Activated T-cell treated with anti-CD3 and anti-CD28 coated beads for 48 hours (primary cell): Measurements from ENCODE around the gene OR8D2.

Experiments used
- DNase-seq: peaks from one replicate; pipeline ENCODE4 v3.0.0-alpha.2; 2020; ENCODE audit warnings: low read depth

Gene OR8D2, protein sequence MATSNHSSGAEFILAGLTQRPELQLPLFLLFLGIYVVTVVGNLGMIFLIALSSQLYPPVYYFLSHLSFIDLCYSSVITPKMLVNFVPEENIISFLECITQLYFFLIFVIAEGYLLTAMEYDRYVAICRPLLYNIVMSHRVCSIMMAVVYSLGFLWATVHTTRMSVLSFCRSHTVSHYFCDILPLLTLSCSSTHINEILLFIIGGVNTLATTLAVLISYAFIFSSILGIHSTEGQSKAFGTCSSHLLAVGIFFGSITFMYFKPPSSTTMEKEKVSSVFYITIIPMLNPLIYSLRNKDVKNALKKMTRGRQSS

DNA sequence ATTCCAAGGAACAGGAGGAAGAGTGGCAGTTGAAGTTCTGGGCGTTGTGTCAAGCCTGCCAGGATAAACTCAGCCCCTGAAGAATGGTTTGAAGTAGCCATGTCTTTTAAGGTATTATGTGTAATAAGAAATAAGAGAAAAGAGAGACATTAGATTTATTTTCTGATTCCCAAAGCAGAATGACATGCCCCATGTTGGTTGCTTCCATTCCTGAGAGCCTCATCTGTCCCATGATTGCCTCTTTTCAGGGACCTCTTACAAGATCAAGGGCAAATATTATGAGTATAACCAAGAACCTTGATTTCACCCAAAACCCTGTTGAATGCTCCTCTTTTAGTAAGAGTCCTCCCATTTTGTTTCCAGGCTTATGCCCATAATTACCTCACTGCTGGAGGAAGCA is at the start of gene OR8D2:
TSS of gene OR8D2 (minus strand) at position 101 of the 400 bp plus-strand sequence. CDS start at position 101, 0 bp downstream.
- DNase-seq, result no peak

DNA sequence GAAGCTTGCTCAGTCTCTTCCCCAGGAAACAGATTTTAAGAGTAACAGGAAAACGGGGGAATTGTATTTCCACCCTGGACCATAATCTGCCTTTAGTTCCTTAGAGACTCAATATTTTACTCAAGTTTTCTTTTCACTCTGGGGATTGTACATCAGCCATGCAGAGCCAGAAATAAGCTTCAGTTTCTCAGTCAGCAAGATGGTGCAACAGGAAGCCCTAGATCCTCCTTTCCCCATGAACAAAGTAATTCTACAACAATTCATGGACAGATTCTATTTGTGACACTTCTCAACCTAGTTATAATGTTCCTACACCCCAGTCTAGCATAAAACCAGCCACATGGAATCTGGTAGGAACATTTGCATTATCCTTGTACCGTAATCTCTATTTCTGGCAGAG is 39.6 kb upstream of the OR8D2 start:
- DNase-seq, result no peak

DNA sequence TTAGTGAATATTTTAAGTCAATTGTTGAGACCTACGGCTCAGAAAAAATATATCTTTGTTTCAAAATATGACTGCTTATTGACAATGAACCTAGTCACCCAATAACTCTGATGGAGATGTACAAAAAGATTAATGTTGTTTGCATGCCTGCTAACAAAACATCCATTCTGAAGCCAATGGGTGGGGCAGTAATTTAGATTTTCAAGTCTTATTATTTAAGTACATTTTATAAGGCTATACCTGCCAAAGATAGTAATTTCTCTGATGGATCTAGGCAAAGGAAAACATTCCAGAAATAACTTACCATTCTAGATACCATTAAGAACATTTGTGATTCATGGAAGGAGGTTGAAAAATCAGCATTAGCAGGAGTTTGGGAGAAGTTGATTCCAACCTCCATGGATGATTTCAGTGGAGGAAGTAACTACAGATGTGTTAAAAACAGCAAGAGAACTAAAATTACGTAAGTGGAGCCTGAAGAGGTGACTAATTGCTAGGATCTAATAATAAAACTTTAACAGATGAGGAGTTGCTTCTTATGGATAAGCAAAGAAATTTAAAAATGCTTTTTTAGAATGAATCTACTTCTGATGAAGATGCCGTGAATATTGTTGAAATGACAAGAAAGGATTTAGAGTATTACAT is 26.4 kb upstream of the OR8D2 start:
- DNase-seq, result no peak

DNA sequence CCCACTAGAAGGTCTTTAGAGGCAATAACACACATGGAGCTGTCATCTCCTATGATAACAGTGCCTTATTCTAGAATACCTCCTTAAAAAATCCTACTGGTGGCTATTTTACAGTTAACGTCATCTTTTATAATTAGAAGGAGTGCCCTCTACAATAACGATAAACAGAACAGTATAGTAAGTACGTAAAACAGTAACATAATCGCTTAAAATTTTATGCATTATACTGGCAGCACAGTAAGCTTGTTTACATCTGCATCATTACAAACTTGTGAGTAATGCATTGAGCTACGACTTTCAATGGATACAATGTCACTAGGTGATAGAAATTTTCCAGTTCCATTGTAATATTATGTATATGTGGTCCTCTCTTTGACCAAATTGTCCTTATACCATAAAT is 24.3 kb upstream of the OR8D2 start:
- no peak for DNase-seq

DNA sequence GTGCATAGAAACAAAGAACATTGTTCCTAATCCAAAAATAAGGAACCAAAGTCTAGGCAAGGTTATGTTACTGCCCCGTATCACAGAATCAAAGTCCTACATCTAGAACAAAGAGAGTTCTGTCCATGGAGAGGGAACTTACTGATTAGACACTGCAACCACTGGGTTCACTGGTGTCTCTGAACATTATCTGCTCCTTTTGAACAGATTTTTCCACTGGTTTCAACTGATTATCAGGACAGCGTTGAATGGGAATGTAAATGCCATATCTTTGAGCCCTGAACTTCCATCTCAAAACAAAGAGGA is 20.1 kb upstream of the OR8D2 start:
- no peak for DNase-seq

DNA sequence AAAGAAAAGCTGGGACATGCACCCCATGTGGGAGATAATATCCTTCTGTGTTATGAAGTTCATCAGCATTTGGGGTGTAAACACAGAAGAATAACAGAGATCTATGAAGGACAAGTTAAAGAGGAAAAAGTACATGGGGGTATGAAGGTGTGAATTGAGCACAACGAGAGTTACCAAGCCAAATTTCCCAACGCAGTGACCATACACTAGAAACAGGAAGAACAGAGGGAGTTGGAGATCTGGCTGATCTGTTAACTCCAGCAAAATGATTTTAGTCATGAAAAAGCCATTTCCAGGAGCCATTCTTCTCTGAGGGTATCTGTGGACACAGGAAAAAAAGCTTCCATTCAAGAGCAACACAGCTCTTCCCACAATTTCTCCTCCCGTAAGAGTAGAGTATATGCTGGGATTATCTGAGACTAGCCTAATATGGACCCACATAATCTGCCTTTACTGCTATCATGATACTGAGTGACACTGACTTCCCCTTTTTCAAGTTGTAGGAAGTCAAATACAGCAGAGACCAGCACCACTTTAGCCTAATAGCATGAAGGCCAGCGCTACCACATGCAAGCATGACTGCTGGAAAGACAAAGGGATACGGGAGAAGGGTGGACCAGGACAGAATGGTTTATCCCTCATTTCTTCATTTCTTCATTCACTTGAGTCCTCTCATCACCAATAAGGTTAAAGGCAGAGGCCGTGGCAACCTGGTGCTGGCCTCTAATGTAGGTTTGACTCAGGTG is 19.6 kb upstream of the OR8D2 start:
- DNase-seq, result no peak

DNA sequence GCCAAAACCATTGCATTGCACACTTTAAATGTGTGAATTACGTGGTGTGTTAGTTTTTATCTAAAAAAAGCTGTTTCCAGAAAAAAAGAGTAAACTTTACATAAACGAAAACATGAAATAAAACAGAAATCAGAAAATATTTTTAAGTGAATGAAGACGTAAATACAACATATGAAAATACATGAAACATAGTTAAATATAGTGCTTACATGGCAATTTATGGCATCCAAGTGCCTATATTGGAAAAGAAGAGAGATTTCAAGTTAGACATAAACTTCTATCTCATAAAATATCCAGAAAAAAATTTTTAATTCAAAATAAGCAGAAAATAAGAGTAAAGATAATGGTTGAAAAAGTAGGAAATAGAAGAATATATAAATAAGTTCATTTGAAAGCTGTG is 11.9 kb upstream of the OR8D2 start:
- DNase-seq, result no peak

DNA sequence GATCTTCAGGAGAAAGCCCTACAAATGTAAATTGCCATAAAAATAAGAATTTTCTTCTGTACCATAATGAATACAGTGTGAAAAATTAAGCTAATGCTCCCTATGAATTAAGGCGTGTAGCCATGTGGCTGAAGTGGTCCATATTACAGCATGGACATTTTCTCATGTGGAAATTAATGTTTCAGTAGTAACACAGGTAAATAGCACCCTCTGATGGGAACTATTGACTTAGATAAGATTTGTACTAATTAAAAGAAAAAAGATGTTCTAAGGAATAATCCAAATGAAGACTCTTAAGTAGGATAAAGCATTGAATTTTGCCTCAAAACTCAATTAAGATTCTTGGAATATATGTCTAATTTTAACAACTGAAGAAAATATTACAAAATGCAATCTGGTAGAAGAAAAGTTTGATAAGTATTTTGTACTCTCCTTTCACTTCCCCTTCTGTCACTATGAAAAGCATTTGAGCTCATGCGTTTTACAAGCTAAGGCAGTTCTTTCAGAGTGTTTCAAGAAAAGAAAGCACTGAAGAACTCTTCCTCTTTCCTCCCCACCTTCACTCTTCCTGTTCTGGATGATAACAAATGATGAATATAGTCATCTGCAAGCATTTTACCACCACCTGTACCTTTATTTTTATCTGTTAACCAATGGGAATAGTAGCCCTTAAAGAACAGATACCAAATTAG is 9.9 kb upstream of the OR8D2 start:
- no peak for DNase-seq

DNA sequence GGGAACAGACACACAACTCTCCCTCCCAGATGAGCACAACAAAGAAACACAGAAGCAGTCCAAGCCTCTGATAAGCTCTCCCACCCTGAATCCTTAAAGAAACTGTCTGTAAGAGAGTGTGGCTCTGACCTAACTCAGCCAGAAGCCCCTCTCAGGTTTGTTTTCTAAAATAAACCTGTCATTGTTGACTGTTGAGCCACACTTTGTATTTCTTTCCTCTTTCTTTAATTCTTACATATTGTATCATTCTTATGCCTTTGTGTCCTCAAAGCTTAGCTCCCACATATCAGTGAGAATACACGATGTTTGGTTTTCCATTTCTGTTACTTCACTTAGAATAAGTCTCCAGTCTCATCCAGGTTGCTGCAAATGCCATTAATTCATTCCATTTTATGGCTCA is 7.8 kb upstream of the OR8D2 start:
- DNase-seq, result no peak

DNA sequence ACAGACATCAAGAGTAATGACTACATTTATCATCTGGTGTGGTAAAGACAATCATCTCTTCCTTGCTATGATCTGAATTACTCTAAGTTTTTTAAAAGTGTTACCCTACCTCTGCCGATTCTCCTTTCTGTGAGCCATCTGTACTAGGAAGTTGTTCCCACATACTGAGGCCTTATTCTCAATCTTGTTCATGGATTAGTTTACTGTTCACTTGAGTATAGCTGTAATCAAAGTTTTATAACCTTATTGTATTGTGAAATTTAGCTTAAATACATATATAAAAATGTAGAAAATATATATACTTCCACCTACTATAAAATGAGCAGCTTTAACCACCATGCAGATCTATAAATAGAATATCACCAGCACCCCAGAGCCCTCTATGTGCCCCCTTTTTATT is 2.4 kb upstream of the OR8D2 start:
- no peak for DNase-seq

DNA sequence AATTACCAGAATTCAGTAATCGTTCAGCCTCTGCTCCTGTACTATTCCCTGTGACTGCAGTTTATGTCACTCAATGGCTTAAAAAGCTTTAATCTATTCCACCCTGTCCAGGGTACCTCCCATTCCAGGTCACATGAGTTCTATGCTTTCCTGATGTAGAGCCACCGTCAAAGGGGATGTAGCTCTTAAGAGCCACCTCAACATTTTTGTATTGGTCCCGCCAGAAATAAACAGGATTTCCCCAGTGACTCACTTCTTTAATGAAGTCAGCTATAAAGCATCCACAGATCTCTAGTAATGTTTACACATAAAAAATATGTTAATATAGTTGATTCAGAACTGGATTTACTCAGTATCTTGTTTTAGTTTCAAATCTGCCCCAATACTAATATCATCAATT is 4.9 kb downstream of the OR8D2 start:
- DNase-seq, result no peak

DNA sequence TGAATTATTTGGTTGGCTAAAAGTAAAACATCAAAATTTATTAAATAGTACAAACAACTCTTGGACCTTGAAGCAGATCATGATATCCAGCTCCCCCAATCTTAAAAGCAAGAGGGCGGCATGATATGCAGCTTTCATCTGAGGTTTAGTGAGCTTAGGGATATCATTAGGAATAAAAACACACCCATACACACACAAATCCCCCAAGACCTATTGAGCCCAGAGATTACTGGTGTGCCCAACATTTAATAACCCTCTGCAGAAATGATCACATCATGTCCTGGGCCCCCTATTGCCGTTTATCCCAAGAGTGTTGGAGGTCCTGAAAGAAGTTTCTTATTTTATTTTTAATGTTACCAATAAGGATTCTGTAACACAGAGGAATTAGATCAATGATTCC is 6.1 kb downstream of the OR8D2 start, which contains the start of gene OR8D1:
TSS of gene OR8D1 (minus strand) at position 101 of the 400 bp plus-strand sequence. CDS start 3,183 bp downstream, outside the sequence.
- no peak for DNase-seq

DNA sequence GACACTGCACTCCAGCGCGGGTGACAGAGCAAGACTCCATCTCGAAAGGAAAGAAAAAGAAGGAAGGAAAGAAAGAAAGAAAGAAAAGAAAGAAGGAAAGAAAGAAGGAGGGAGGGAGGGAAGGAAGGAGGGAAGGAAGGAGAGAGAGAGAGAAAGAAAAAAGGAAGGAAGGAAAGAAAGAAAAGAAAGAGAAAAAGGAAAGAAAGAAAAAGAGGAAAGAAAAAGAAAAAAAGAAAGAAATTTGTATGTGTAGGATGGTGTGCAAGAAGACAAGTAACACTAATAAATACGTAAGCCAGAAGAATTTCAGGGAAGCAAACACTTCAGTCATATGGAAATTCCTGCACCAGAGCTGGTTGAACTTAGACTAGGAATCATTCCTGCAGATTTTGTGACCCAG is 6.9 kb downstream of the OR8D2 start:
- DNase-seq, result no peak

DNA sequence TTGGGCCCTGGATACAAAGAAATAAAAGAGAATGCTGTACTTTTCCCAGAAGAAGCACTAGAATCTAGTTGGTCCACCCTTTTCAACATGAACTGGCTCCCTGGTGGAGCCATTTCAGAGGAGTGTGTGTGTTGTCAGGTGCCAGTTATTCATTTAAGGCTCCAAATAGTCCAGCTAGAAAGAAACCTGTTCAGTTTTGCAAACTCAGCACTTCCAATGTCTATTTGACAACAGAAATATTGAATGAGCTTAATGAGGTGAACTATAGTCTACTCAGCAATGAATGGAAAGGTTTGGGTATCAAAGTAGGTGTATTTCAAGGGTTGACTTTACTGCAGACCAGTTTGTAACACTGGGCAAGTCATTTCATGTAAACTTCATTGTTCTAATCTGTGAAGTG is 8.3 kb downstream of the OR8D2 start:
- no peak for DNase-seq

DNA sequence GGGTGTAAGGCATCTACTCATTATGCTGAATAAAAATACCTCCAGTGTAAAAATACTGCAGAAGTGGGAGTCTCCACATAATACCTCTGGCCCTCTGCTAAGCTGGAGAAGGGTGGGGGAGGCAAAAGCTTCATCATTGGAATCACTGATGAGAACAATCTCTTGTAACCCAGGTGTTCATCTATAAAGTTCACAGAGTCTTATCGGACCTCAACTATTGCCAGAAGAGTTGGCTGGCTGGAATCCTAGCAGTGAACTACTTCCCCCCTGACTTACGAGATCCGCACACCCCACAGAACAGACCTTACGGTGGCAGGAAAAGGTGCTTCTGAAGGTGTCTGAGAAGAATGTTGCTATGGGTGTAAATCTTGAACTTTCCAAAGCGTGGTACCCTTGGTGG is 8.7 kb downstream of the OR8D2 start:
- DNase-seq, result no peak

DNA sequence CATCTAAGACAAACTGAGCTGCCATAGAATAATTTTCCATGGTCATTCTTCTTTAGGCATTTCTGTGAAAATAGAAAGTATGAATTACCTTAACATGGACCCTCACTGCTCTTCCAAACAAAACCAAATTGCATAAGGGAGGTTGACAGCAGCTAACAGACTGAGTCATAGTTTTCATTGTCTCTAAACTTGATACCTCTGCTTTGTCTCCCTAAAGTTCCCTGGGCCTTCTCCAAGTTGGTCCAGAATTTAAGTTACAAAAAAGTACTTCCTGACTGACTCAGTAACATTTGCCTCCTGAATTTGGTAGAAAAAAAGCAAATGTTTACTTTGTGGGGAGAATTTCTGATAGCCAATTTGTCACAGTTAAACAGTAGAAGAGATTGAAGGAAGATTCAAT is 9.3 kb downstream of the OR8D2 start:
- no peak for DNase-seq

DNA sequence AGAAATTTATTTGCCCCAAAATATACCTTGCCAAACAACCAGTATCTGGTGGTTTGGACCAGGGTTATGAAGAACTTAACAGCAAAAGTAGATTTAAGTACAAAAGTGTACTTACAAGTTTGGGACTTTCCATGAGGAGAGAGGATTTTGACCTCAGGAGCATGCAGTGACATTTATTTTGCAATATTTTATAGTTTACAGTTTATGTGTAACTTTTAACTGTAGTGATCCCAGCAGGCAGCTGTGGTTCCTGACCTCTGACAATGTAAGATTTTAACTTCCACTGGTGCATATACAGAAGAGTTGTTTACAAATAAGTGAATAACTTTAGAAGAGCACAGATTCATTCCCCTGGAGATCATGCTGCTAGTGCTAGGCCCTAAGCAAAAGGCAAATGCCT is 12.9 kb downstream of the OR8D2 start:
- DNase-seq, result no peak

DNA sequence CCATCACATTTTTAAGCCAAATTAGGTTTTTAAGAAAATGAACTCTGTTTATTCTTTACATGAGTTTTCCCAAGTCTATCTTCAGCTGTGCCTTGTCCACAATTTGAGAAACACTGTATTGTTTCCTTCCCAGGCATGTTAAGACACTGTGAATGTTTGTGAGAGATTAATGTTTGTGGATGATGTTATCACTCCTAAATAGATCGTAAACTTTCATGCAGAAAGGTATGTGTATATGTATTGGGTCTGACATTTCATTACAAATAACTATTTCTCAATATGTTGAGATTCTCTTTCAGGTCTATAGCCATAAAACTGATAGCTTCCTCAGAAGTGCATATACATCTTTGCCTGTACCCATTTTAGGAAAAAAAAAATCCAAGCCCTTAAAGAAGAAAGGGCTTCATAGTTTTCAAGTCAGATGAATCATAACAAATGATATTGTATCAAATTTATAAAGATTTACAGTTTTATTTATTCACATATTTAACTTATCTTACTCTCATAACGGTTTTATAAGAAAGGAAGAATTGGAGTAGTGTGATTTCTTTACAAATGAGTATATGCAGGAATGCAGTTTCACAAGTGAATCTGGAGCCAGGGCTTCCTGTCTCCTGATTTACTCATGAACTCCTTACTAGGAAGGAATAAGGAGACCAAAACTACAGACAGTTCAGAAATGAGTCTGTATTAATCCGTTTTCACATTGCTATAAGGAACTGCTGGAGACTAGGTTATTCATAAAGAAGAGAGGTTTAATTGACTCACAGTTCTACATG is 17.5 kb downstream of the OR8D2 start:
- no peak for DNase-seq

DNA sequence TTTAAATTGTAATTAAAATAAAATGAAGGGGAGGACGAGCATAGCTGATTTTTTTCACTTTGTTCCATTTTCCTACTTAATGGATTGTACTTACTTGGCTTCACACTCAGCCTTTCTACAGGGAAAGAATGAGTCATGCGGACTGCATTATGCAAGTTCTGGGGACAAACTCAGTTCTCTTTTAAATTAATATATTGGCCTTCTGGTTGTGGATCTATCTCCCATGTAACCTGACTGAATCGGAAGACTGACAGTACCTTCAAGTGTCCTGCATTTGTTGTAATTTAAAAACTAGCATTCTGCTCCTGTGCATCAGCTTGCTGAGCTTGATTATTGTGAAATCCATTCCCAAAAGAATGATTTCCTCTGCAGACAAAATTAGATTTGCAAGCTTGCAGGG is 18.4 kb downstream of the OR8D2 start:
- DNase-seq, result no peak

DNA sequence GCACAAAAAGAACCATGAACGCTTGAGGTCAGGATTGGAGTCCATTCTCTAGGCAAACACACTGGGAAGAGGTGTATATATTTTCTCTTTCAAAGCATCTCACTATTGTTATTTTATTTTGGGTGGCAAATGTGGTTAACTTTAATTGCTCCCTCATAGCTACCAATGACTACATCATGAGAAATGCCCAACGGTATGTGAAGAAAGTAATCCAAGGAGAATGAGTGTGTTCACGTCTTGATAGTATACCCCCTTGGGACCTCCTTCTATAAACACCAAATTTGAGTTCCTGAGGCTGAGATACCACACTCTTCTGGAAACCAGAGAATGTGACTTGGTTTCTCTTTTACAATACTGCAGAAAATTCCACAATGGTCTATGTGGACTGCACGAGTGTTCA is 22.1 kb downstream of the OR8D2 start:
- DNase-seq, result no peak

DNA sequence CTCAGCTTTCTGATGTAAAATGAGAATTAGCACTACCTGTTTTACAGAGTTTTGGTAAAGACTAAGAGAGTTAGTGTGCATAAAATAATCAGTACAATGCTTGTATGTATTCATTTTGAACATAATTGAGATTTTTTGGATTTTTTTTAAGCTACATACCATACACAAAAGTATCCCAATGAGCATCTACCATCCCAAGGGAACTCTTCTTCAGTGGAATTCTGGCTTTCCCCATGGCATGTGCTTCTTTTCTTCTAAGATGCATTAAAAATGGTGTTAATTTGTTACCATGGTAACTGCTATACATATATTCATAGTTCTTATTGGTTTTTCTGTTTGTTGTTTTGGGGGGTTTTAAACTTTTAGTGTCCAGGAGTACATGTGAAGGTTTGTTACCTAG is 24.0 kb downstream of the OR8D2 start:
- DNase-seq, result no peak

DNA sequence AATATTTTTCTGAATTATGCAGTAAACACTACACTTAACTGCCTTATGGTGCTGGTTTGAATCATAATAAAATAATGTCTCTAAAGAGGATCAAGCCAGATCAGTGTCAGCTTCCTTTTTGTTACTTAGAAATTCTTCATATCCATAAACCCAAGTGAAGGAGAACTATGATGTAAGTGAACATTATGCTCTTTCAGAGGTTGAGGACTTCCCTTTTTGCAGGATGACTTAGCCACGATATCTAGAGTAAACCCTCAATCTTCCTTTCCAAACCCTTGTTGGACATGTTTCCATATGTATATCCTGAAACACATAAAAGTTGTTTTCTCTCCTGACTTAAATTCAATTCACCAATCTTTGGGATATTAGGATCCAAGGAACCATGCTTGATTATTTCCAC is 25.3 kb downstream of the OR8D2 start:
- DNase-seq, result no peak
